Measurements from ENCODE around the gene TEX22. TPM values are rescaled to one million over a fixed set of nuclear protein-coding genes. Genes with fewer than 3 reads are reported as not detected.
A peak's percentile ranks its signal among the peaks of the same experiment; 100 is the strongest.

The TEX22 gene
- total and polyA plus RNA-seq, 2 donors (not counting 1 experiment from before 2014, with no cell fraction given) = 0.05 to 0.33 TPM

DNA sequence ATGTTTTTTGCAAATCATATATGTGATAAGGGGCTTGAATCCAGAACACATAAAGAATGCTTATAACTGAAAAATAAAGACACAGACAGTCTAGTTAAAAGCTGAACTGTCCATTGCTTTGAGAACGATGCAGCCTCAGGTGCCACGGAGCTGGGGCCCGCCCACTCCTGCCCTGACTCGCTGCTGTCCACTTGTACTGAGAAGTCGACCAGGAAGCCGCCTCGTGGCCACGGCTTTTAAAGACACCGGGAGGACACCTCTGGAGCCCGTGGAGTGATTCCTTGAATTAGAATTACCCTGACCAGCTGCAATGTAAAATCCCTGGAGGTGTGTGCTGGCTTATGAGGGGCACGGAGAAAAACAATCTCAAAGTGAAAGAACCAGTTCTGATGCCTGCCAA lies 23.9 kb upstream of the TEX22 start:
- H3K4me2 ChIP-seq (ENCODE audit: extremely low read depth, insufficient read depth, low read length) = no peak overlapping the region
- H3K79me2 ChIP-seq (ENCODE audit: control insufficient read depth, insufficient read depth, low read length) = no peaks in the 10 kb centered on the region
- H3K4me3 ChIP-seq (replicated peaks in 1 of 4; ENCODE audit: control extremely low read depth in 1 of 4, insufficient read depth in 1 of 4, low read depth in 3 of 4, low read length in 4 of 4) = no peak overlapping the region
- DNase-seq (ENCODE audit: low read depth in 2 of 2) = no peak
- H4K20me1 ChIP-seq (ENCODE audit: control insufficient read depth, extremely low read depth, insufficient read depth, low read length) = no peaks in the 10 kb centered on the region
- H3K9me3 ChIP-seq (ENCODE audit: control insufficient read depth, insufficient read depth, low read depth, low read length) = no peaks in the 10 kb centered on the region
- no peak overlapping the region for H3K9ac ChIP-seq (ENCODE audit: insufficient read depth, low read length)
- no peak overlapping the region for H2AFZ ChIP-seq (ENCODE audit: low read length)
- no peaks in the 10 kb centered on the region for H3K27me3 ChIP-seq (ENCODE audit: control insufficient read depth, insufficient read depth, low read length)
- no peak overlapping the region for H3K27ac ChIP-seq (ENCODE audit: insufficient read depth, low read length)
- no peaks in the 10 kb centered on the region for H3K4me1 ChIP-seq (ENCODE audit: control insufficient read depth, extremely low read depth, insufficient read depth, low read length)
- TF ChIP-seq CTCF (conservative IDR thresholded peaks at IDR 0.05 in 1 of 2, IDR thresholded peaks at IDR 0.05 in 1 of 2; ENCODE audit: low read depth in 1 of 2, low read length in 2 of 2) (no peak), EZH2 (IDR thresholded peaks at IDR 0.05; ENCODE audit: low read length, missing control alignments) (no peak)
- H3K36me3 ChIP-seq (ENCODE audit: control insufficient read depth, insufficient read depth, low read length) = peaks cover 2% of the 10 kb centered on the region

DNA sequence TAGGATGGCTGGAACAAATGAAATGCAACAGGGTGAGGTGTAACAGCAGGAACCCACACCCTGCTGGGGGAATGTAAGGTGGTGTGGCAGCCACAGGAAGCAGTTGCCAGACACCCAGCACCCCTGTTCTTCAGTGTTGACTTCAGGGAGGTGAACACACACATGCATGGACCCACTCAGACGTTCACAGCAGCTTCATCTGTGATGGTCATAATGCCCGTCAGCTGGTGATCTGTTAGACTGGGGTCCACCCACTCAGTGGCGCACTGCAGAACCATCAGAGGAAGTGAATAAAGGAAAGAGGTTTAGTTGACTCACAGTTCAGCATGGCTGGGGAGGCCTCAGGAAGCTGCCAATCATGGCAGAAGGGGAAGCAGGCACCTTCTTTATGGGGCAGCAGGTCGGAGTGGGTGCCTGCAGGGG lies 22.7 kb upstream of the TEX22 start:
- Histone ChIP-seq H3K79me2 (ENCODE audit: control insufficient read depth, insufficient read depth, low read length) (no peaks in the 10 kb centered on the region), H3K9me3 (ENCODE audit: control insufficient read depth, insufficient read depth, low read depth, low read length) (no peaks in the 10 kb centered on the region), H3K27ac (ENCODE audit: insufficient read depth, low read length) (no peak overlapping the region), H3K4me3 (replicated peaks in 1 of 4; ENCODE audit: control extremely low read depth in 1 of 4, insufficient read depth in 1 of 4, low read depth in 3 of 4, low read length in 4 of 4) (no peak overlapping the region), H2AFZ (ENCODE audit: low read length) (no peak overlapping the region), H3K4me2 (ENCODE audit: extremely low read depth, insufficient read depth, low read length) (no peak overlapping the region), H3K27me3 (ENCODE audit: control insufficient read depth, insufficient read depth, low read length) (no peaks in the 10 kb centered on the region), H3K36me3 (ENCODE audit: control insufficient read depth, insufficient read depth, low read length) (peaks cover 3% of the 10 kb centered on the region), H3K9ac (ENCODE audit: insufficient read depth, low read length) (no peak overlapping the region), H3K4me1 (ENCODE audit: control insufficient read depth, extremely low read depth, insufficient read depth, low read length) (no peaks in the 10 kb centered on the region), H4K20me1 (ENCODE audit: control insufficient read depth, extremely low read depth, insufficient read depth, low read length) (no peaks in the 10 kb centered on the region)
- no peak for TF ChIP-seq EZH2 (IDR thresholded peaks at IDR 0.05; ENCODE audit: low read length, missing control alignments)
- TF ChIP-seq CTCF (conservative IDR thresholded peaks at IDR 0.05 in 1 of 2, IDR thresholded peaks at IDR 0.05 in 1 of 2; ENCODE audit: low read depth in 1 of 2, low read length in 2 of 2) = no peak
- peak in 1 of 2 donors; percentile 17 for DNase-seq (ENCODE audit: low read depth in 2 of 2)

- TF ChIP-seq EZH2 (IDR thresholded peaks at IDR 0.05; ENCODE audit: low read length, missing control alignments) = no peak
- TF ChIP-seq CTCF (conservative IDR thresholded peaks at IDR 0.05 in 1 of 2, IDR thresholded peaks at IDR 0.05 in 1 of 2; ENCODE audit: low read depth in 1 of 2, low read length in 2 of 2) = no peak
- no peak overlapping the region for H2AFZ ChIP-seq (ENCODE audit: low read length)
- no peak for DNase-seq (ENCODE audit: low read depth in 2 of 2)
- no peaks in the 10 kb centered on the region for H3K79me2 ChIP-seq (ENCODE audit: control insufficient read depth, insufficient read depth, low read length)
- no peak overlapping the region for H3K4me3 ChIP-seq (replicated peaks in 1 of 4; ENCODE audit: control extremely low read depth in 1 of 4, insufficient read depth in 1 of 4, low read depth in 3 of 4, low read length in 4 of 4)
- H3K9me3 ChIP-seq (ENCODE audit: control insufficient read depth, insufficient read depth, low read depth, low read length) = no peaks in the 10 kb centered on the region
- H3K27ac ChIP-seq (ENCODE audit: insufficient read depth, low read length) = no peak overlapping the region
- peaks cover 2% of the 10 kb centered on the region for H3K36me3 ChIP-seq (ENCODE audit: control insufficient read depth, insufficient read depth, low read length)
- H3K9ac ChIP-seq (ENCODE audit: insufficient read depth, low read length) = no peak overlapping the region
- H3K4me2 ChIP-seq (ENCODE audit: extremely low read depth, insufficient read depth, low read length) = no peak overlapping the region
- no peaks in the 10 kb centered on the region for H3K27me3 ChIP-seq (ENCODE audit: control insufficient read depth, insufficient read depth, low read length)
- no peaks in the 10 kb centered on the region for H3K4me1 ChIP-seq (ENCODE audit: control insufficient read depth, extremely low read depth, insufficient read depth, low read length)
- no peaks in the 10 kb centered on the region for H4K20me1 ChIP-seq (ENCODE audit: control insufficient read depth, extremely low read depth, insufficient read depth, low read length)
These were observed 21.6 kb upstream of the TEX22 start for GRCh38 chr14:105376521-105377440.

Measured in fibroblast of lung (primary cell).